Measurements from ENCODE around the gene RYR3.
A peak's percentile ranks its signal among the peaks of the same experiment; 100 is the strongest.

Gene RYR3

DNA sequence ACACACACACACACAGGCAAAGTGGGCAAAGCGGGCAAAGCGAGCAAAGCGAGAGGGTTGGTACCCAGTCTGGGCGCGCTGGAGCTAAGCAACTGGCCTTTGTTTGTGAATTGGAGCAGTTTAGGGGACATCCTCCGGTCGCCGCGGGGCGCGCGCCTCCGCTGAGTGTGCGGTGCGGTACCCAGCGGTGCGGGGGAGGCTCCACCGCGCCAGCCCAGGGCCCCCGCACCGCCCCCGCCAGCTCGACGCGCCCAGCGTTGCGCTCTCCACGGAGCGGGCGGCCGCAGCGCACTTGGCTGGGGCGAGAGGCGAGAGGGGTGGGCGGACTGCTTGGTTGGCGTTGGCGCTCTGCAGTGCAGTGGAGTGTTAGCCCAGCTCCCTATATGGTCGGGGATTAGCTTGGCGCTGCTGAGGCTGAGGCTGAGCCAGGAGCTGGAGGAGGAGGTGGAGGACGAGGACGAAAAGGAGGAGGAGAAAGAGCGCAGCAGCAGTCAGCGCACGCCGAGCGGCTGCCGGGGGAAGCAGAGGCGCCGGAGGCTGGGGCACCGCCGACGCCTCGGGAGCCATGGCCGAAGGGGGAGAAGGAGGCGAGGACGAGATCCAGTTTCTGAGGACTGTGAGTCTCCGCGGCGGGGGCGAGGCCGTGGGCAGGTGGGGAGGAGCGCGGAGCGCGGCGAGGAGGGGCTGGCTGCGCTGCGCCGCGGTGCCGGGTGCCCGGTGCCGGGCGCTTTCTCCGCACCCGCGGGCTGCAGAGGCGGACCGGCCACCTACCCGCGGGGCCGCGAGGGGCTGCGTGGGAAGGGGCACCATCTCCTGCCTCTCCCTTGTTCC is at the start of gene RYR3:
RYR3 (plus strand) TSS at position 487 of the 831 bp plus-strand sequence; CDS start at position 566, 79 bp downstream.
- Histone ChIP-seq H3K27ac (peak within 1 kb of the TSS in 2 of 21 experiments; percentile 16 to 40), H3K4me3 (peak within 1 kb of the TSS in 6 of 7 experiments; percentile 8 to 35 (median 20))

DNA sequence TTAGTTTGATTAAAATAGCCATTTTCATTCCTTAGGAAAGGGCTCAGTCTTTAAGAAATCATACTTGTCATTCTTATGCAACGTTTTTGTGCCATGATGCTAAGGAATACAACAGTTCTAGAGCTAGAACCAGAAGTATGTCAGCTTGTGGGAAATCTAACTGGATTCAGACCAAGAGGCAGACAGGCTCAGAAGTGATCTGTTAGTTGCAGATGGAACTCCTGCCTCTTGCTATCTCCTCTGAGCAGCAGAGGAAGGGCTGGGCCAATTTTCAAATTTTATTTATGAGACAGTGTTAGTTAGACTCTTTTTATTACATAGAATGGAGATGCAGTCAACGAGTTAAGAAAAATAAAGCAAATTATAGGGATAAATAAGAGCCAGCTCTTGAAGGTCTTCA is 48.5 kb upstream of the RYR3 start:
- Histone ChIP-seq H3K27ac (no peak overlapping the region), H3K4me3 (no peak overlapping the region)

DNA sequence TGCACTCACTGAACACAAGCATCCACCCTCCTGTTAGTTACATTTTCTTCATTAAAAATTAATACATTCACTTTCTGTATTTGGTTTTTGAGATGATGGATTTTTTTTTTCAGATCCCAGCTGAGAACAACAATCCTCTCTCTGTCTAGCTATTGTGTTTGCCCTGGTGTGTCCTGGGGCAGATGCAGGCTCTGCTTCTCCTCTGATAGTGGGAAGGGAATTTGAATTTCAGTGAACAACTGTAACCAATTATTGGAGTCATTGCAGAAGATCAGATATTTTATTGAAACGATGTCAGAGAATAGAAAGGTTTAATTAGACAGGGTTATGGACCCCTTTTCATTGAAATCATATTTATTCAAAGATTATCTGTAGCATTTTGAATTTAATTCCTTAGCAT is 33.1 kb upstream of the RYR3 start:
- no peak overlapping the region for H3K27ac ChIP-seq
- H3K4me3 ChIP-seq, result no peak overlapping the region

DNA sequence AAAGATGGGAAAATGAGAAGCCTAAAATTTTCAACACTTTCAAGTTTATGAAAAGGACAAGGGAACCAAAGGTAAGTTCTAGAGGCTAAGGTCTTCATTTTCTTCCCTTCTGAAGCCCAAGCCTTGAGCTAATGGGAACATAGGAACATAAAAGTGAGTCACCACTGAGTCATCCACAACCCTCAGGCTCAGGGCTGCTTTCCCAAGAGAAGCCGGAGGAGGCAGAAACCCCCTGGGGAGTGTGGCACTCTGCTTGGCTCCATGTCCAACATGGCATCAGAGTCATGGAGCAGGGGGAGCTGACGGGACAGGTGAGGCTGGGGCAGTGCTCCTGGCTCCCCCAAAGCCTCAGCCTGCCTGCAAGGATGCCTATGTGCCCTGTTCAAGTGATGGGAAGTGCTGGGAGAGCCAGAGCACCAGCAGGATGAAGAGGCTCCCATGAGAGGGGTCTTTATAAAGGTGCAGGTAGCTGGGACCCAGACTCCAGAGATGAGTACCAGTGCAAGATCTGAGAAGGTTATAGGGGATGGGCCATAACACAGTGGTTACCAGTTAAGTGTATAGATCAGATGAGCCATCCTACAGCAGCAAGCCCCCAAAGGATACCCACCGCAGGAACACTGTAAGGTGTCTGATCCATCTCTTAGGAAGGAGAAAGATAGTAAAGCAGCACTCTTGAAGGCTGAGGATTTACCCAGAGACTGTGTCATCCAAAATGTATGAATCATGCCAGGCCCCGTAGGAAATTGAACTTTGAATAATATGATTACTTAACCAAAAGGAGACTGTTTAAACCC is 31.8 kb upstream of the RYR3 start:
- Histone ChIP-seq H3K27ac (peak overlapping the region in 4 of 21 experiments; percentile 43 to 62 (median 50)), H3K4me3 (no peak overlapping the region)

DNA sequence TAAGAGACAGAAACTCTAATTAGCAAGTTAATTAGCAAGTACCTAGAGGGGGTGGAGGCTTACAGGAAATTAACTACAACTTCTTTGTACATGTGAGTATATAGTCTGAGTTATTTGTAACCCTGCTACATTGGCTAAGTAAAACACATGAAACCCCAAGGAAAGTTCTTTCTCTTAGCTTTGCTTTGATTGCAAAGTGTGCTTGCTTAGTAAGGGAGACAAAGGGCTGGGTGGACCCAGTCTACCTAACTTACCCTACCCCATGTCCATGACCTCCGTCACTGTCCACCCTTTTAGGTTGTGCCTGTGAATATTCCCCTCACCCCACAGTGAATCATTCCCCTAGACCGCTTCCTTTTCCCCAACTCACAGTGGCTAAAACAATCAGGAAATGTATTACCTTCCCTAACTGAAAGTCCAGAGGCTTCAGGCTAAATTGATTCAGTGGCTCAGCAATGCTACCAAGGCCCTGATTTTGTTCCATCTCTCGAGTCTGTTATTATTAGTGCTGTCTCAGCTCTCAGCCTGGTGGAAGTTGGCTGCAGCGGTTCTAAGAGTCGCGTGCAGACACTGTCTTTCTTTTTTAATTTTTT is 31.1 kb upstream of the RYR3 start:
- H3K27ac ChIP-seq, result peak overlapping the region in 4 of 21 experiments; percentile 5 to 62 (median 35)

DNA sequence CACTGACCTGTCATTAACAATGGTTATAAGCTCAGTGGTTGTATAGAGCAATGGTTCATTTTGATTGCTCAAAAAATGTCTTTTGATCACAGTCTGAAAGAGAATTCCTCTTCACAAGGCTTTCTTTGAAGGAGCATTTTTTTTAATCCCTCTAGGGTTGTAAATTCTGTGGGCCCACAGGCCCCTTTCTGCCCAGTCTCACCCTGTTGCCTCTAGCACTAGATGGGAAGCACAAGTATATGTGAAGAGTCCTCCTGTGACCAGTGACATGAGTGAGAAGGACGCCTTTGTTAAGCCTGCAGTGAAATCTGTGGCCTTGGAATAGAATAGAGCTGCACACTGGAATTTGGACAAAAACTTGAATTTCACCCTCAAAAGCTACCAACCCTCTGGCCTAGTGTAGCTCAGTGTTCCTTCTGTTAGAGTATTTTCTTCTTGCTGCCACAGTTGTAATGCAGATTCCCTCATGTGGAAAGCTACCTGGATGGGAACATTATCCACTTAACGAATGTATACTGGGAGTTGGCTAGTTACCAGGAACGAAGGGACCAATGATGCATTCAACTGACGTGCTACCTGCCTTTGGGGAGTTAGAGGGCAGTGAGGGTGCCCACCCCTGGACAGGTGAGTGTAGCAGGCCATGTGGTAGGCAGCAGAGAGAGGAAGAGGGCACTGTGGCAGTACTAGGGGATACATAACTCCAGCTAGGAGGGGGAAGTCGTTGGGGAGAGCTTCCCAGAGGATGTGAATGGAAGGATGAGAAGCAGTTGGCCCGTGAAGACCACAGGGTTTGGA is 28.3 kb upstream of the RYR3 start:
- no peak overlapping the region for H3K27ac ChIP-seq

More for the DNA sequence above, 31.1 kb upstream of the RYR3 start:
- H3K4me3 ChIP-seq, result no peak overlapping the region

DNA sequence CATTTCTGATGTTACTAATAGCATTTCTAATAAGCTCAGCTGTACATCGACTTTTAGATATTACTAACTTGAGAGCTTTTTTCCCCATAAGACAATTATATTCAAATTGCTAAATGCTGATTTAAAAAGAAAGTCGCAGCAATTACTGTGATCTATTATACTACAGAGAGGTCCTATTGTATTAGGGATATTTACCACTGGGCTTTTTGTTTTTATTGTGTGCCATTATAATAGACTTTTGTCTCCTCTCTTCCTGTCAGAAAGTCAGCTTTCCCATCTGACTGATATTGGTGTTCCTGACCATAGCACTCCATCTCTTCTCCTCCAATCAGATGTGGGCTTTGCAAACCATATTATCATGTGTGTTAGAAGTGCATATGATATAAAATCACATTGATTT is 27.2 kb upstream of the RYR3 start:
- Histone ChIP-seq H3K4me3 (no peak overlapping the region), H3K27ac (no peak overlapping the region)

More for the DNA sequence above, 28.3 kb upstream of the RYR3 start:
- no peak overlapping the region for H3K4me3 ChIP-seq

DNA sequence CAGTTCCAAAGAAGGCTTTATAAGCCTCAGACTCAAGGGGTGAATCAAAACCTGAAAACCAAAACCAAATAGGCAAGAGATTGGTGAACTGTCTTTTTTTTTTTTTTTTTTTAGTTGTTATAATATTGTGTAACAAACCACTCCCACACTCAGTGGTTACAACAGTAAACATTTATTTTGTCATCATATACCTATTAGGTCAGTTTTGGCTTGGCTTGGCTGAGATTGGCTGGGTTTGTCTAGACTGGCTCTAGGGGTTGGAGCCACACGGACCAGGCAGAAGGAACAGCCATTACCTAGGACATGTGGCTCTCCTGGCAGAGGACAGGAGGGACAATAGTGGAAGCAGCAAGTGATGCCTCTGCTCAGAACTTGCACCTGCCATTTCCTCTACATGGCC is 26.4 kb upstream of the RYR3 start:
- no peak overlapping the region for H3K27ac ChIP-seq
- H3K4me3 ChIP-seq, result no peak overlapping the region

DNA sequence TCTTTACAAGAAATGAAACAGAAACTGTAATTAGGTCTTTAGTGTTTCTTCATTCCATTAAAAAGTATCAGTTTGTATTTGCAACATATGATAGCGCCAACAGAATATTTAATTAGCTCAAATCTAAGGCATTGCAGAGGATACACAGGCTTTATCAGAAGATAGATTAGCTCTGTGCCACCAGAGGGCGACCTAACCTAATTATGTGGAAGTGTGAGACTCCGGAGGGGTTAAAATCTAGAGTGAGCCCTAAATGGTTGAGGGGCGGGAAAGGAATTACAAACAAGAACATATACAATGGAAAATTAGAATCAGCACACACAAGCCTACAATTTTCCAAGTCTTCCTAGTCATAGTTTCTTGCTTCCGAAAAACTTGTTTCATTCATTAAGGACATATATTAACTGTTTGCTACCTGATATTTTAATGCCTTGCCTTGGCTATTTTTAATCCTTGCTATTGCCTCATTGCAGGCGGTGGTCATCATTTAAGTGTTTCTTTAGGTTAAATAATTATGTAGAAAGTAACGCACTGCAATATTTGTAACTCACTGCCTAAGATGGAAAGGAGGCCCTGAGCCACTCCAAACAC is 18.0 kb upstream of the RYR3 start:
- Histone ChIP-seq H3K27ac (no peak overlapping the region), H3K4me3 (no peak overlapping the region)

DNA sequence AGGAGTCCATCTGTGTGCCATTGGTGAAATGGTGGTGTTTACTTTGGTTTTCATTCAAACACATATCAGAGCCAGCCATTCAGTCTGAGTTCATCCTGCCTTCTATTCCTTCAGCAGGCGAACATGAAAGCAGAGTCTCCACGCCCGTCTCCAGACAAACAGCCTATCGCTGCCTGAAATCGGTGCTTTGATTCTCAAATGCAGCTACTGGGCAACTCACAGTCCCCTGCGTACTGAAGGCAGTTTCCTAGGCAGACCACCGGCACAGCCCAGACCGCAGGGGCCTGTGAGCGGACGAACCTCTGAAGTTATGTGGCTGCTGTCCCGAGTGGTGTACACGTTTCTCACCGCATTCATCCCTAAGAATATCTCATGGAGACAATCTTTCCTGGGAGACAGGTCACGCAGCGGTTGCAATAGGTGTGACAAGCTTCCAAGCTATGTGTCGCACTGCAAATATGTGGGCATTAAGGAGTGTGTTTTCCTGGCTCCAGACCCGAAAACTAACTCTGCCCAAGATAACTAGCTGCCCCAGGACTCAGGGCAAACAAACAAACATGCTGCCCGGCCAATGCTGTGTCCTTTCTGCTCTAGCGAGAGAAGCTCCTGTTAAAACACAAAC is 16.9 kb upstream of the RYR3 start:
- no peak overlapping the region for H3K27ac ChIP-seq
- no peak overlapping the region for H3K4me3 ChIP-seq

DNA sequence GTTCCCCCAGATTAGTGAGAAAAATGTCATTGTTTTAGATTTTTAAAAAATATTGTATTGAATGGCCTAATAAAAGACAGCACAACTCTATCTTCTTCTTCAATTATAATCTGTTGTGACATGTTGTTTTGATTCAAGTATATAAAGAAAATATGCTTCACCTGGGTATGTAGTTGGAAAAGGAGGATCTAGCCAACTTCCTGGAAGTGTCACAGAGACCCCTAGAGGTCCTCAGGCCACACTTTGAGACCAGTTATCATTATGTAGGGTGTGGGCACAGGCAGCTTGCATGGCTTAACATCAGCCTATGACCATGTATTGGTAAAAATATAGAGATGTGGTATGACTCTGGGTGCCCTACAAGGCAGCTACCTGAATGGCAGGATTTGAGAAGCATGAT is 14.7 kb upstream of the RYR3 start:
- Histone ChIP-seq H3K4me3 (no peak overlapping the region), H3K27ac (no peak overlapping the region)

DNA sequence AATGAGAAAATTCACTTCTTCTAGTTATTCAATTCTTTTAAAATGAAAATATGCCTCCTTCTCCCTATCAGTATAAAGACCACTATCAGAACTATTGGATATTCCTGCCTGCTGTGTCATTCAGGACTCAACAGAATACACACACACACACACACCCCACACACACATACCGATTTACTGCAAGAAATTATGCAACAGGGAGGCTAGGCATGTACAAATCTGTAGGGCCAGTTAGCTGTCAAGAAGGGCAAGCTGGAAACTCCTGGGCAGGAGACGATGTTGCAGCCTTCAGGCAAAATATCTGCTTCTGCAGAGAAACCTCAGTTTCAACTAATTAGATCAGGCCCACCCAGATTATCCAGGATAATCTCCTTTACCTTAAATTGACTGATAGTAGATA is 13.9 kb upstream of the RYR3 start:
- no peak overlapping the region for H3K27ac ChIP-seq
- H3K4me3 ChIP-seq, result no peak overlapping the region

DNA sequence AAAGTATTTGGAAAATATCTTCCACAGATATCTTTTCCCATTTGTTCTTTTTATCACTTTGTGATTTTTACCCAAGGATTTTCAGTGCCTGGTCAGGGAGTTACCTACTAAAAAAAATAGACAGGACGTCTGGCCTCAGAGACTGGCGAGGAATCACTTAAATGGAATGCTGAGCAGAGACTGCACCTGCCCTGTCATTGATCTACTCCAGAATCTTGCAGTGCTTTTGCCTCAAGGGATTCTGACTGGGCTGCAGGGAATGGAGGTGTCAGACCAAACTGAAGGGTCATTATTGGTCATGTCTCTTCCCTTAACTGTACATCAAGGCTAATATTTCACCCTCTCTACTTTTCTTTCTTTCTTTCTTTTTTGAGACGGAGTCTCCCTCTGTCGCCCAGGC is 12.1 kb upstream of the RYR3 start:
- Histone ChIP-seq H3K27ac (no peak overlapping the region), H3K4me3 (no peak overlapping the region)

DNA sequence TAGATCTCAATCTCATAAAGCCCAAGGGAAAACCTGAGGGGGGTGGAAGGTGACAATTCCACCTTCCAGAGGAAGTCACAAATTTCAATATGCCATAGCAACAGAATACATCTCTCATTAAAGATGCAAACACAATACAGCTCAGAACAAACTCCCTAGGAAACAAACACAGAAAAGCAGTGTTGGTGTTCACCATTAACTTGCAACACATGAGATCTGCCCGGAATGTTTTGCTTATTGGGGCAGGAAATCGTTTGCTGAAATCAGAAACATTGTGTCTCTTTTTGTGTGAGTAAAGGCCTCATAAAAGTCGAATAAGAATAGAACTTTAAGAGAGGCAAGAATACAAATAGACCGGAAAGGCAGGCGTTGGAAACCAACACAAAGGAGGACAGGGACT is 5.8 kb upstream of the RYR3 start:
- Histone ChIP-seq H3K27ac (no peak overlapping the region), H3K4me3 (no peak overlapping the region)

DNA sequence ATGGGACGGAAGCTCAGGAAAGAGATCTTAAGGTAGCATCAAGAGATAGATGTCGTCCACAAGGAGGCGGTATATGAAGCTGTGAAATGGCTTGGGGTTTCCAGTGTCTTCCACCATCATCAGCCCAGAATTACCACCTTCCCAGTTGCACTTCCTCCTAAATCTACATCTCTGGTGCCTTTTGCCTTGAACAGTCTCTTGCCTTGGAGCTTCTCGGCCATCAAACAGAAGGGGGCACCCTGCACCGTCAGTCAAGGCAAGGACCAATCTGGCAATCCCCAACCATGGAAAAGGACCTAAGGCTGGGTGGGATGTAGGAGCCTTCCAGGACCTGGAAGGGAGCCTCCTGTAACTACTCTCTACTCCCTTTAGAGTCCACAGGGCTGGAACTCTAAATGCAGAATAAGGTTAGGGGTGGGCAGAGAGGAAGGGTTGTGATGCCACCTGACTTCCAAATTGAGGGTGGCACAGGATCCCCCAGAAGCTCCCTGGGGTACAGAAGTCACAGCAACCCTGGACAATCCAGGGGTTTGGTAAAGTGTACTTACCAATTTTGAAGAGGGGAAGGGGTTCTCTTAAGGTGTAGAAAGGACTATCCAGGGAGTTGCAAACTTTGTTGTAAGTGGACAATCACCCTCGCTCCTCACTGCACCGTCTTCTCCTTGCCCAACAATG is 1.0 kb upstream of the RYR3 start:
- no peak overlapping the region for H3K4me3 ChIP-seq
- H3K27ac ChIP-seq, result no peak overlapping the region

DNA sequence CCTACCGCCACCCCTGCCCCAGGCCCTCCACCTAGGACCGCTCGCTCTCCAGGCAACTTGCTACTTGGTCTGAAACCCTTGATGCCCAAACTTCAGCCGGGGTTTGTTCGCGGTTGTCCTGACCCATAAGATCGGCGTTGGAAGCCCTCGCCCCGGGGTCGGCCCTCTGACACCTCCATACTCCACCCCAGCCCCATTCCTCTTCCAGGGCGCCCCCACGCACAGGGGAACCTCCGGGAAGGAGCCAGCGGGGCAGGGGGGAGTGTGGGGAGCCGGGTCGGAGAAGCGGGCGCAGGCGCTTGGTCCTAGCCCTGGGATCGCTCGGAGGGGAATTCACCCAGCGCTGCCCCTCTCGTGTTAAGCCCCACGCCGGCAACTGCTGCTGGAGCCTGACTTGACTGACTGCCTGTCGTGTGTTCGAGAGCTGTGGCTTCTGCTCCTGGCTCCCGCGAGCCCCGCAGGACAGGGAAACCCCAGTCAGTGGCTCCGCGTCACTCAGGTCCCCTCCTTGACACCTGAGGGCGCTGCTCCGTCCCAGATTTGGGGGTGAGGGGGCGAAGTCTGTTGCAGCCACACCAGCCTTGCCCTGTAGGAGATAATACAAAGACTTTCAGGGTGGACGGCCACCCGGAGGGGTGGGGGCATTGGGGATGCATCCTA is 675 bp downstream of the RYR3 start:
- Histone ChIP-seq H3K27ac (peak overlapping the region in 1 of 21 experiments; percentile 16), H3K4me3 (peak overlapping the region in 6 of 7 experiments; percentile 8 to 35 (median 20))

DNA sequence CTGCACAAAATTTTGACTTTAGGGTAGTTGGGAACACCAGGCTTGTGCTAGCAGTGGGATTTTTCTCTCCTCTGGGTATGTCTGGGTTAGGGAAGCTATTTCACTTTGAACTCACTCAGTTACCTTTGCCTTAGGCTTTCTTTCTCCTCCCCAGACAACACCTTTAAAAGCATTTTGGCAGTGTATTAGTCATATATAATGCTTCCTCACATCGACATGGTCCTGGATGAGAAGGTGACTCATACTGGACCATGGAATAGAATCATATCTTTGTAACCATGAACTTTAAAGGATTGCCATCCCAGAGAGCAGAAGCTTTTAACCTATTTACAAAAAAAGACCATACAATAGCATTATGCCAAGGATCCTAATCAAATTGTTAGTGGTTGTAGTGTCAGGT is 2.7 kb downstream of the RYR3 start:
- Histone ChIP-seq H3K27ac (no peak overlapping the region), H3K4me3 (no peak overlapping the region)

DNA sequence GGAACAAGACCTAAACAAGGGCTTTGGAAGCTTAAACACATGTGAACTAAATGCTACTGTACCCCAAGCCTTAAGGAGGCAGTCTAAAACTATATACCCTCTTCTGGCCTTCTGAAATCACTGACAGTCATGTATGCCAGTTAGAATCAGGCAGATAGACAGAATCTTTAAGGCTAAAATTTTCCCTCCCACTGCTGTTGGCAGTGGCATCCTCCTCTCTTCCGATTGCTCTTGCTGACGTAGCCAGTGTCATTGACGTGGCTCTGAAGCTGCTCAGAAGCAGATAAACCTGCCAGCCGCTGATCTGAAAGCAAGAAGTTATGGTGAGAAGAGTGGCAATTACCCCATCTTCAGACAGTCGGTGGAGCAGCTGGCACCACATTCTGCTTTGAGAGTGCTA is 3.3 kb downstream of the RYR3 start:
- Histone ChIP-seq H3K4me3 (no peak overlapping the region), H3K27ac (no peak overlapping the region)
